Liver (tissue), 9 donors: ENCODE data around the gene GPA33. TPM values are rescaled to one million over a fixed set of nuclear protein-coding genes. Genes with fewer than 3 reads are reported as not detected.

Experiments used
- DNase-seq: peaks from one replicate; pipeline ENCODE4 v3.0.0-alpha.2; 2017; ENCODE audit warnings: low spot score
- H3K27ac ChIP-seq, 2 donors: one replicate each; pipeline ENCODE4 v1.7.0; 2013; ENCODE audit warnings: inconsistent platforms in 2 of 2, low read length in 2 of 2, control low read depth in 1 of 2, low read depth in 1 of 2, mild to moderate bottlenecking in 1 of 2
- H3K27me3 ChIP-seq, 4 donors: one replicate each; pipeline versions ENCODE4 v1.6.1 to v1.7.0; 2013; ENCODE audit warnings: low read length in 3 of 4, inconsistent platforms in 1 of 4, mild to moderate bottlenecking in 1 of 4, moderate library complexity in 1 of 4; ENCODE audit not compliant: control insufficient read depth in 4 of 4, insufficient read depth in 4 of 4
- H3K36me3 ChIP-seq, 4 donors: one replicate each; pipeline versions ENCODE4 v1.6.1 to v1.7.0; 2013; ENCODE audit warnings: low read length in 3 of 4, mild to moderate bottlenecking in 3 of 4, low read depth in 1 of 4, moderate library complexity in 1 of 4; ENCODE audit not compliant: control insufficient read depth in 4 of 4, insufficient read depth in 3 of 4
- H3K4me1 ChIP-seq, 4 donors: one replicate each; pipeline versions ENCODE4 v1.6.1 to v1.7.0; 2013; ENCODE audit warnings: low read length in 3 of 4, mild to moderate bottlenecking in 3 of 4, moderate library complexity in 1 of 4; ENCODE audit not compliant: control insufficient read depth in 4 of 4, insufficient read depth in 4 of 4
- H3K4me3 ChIP-seq, 3 donors: one replicate each; pipeline versions ENCODE4 v1.6.1 to v1.7.0; 2013; ENCODE audit warnings: low read length in 3 of 3, control low read depth in 1 of 3, low read depth in 1 of 3, mild to moderate bottlenecking in 1 of 3
- H3K9ac ChIP-seq, 2 donors: one replicate each; pipeline ENCODE4 v1.7.0; 2013; ENCODE audit warnings: low read length in 2 of 2, mild to moderate bottlenecking in 2 of 2, moderate library complexity in 2 of 2, control low read depth in 1 of 2, low read depth in 1 of 2
- H3K9me3 ChIP-seq, 4 donors: one replicate each; pipeline versions ENCODE4 v1.6.1 to v1.7.0; 2013; ENCODE audit warnings: low read length in 3 of 4; ENCODE audit not compliant: control insufficient read depth in 4 of 4
- CTCF ChIP-seq: fragments of 150-350 bp; IDR thresholded peaks from 2 replicates; pipeline ENCODE4 v1.5.1; 2017; ENCODE audit warnings: improper control_type of control experiment, low read depth, low read length; ENCODE audit not compliant: missing input control
- FOXA1 ChIP-seq: IDR thresholded peaks from 2 replicates; pipeline ENCODE4 v1.6.1; 2016; ENCODE audit warnings: antibody characterized with exemption
- GABPA ChIP-seq, 2 donors: IDR thresholded peaks in 1 of 2; conservative IDR thresholded peaks in 1 of 2; 2 replicates each; pipeline ENCODE4 v1.6.1; 2016; ENCODE audit warnings: antibody characterized with exemption in 2 of 2, mild to moderate bottlenecking in 1 of 2, moderate library complexity in 1 of 2
- HNF4G ChIP-seq: IDR thresholded peaks from 2 replicates; pipeline ENCODE4 v1.6.1; 2016; ENCODE audit warnings: antibody characterized with exemption
- NR2F2 ChIP-seq: IDR thresholded peaks from 2 replicates; pipeline ENCODE4 v1.6.1; 2016; ENCODE audit warnings: antibody characterized with exemption
- RAD21 ChIP-seq, 2 donors: IDR thresholded peaks; 2 replicates each; pipeline ENCODE4 v1.6.1; 2016; ENCODE audit warnings: antibody characterized with exemption in 2 of 2, mild to moderate bottlenecking in 2 of 2
- RXRA ChIP-seq, 2 donors: IDR thresholded peaks; 2 replicates each; pipeline ENCODE4 v1.6.1; 2017 to 2018; ENCODE audit warnings: antibody characterized with exemption in 2 of 2, mild to moderate bottlenecking in 1 of 2
- SP1 ChIP-seq: IDR thresholded peaks from 2 replicates; pipeline ENCODE4 v1.6.1; 2018; ENCODE audit warnings: antibody characterized with exemption, mild to moderate bottlenecking
- YY1 ChIP-seq: IDR thresholded peaks from 2 replicates; pipeline ENCODE4 v1.6.1; 2016; ENCODE audit warnings: antibody characterized with exemption, mild to moderate bottlenecking
- ZBTB33 ChIP-seq: IDR thresholded peaks from 2 replicates; pipeline ENCODE4 v1.6.1; 2016; ENCODE audit warnings: antibody characterized with exemption
- WGBS: extraction: QIAGEN DNeasy Blood & Tissue Kit; methylation state at CpG from one replicate; pipeline ENCODE4 v1.1.7; 2013; 5-methylcytosine and 5-hydroxymethylcytosine counted together
- polyA plus RNA-seq, 2 donors: library from polyadenylated mRNA; stranded (reverse) in 1 of 2; unstranded in 1 of 2; fragments of 200-250 nt in 1 of 2; fragments of >200 nt in 1 of 2; fragmentation: Nextera tagmentation in 1 of 2; extraction: Ambion mirVana in 1 of 2; gene quantifications; one replicate each; pipeline versions ENCODE4 v1.2.1 to v1.2.3, GENCODE V29; 2013 to 2015
- total RNA-seq, 2 donors: library from RNA; depleted of rRNA; stranded (reverse); fragments of >200 nt; gene quantifications; one replicate each; pipeline ENCODE4 v1.2.3, GENCODE V29; 2014
- donor health status: healthy.
- donor health status: healthy.
- donor health status: healthy.
- donor health status: healthy.
- donor health status: healthy.

The GPA33 gene
- total and polyA plus RNA-seq, 4 donors, result 0.03 to 0.19 (median 0.08) TPM; not detected in 1

GRCh38 chr1:167118188-167118587, 28.0 kb upstream of the GPA33 start:
- no peak overlapping the region for H3K4me3 ChIP-seq
- H3K27ac ChIP-seq, result no peak overlapping the region
- no peak for TF ChIP-seq HNF4G
- no peak for TF ChIP-seq FOXA1

GRCh38 chr1:167117225-167117624, 27.0 kb upstream of the GPA33 start:
- Histone ChIP-seq H3K36me3 (no peaks in the 10 kb centered on the region), H3K27ac (no peak overlapping the region), H3K27me3 (peaks cover 0 to 3% (median 0%) of the 10 kb centered on the region in 4 donors), H3K9me3 (no peaks in the 10 kb centered on the region), H3K9ac (no peak overlapping the region), H3K4me1 (peaks cover 3 to 9% (median 5%) of the 10 kb centered on the region in 4 donors), H3K4me3 (no peak overlapping the region)
- TF ChIP-seq HNF4G, result no peak
- no peak for TF ChIP-seq RAD21 (IDR thresholded peaks at IDR 0.05)
- TF ChIP-seq SP1, result no peak
- TF ChIP-seq YY1, result no peak
- DNase-seq, result no peak
- WGBS, result 98% methylated on average over 9 of the region's 9 CpGs

More at GRCh38 chr1:167118188-167118587, 28.0 kb upstream of the GPA33 start:
- 85% methylated on average over 5 of the region's 5 CpGs for WGBS
- Histone ChIP-seq H3K27me3 (peaks cover 0 to 4% (median 0%) of the 10 kb centered on the region in 4 donors), H3K9ac (no peak overlapping the region), H3K36me3 (no peaks in the 10 kb centered on the region), H3K9me3 (no peaks in the 10 kb centered on the region), H3K4me1 (peaks cover 3 to 9% (median 5%) of the 10 kb centered on the region in 4 donors)
- no peak for DNase-seq

GRCh38 chr1:167116174-167116573, 26.0 kb upstream of the GPA33 start:
- Histone ChIP-seq H3K4me1 (peaks cover 0 to 3% (median 2%) of the 10 kb centered on the region in 4 donors), H3K9ac (no peak overlapping the region), H3K4me3 (no peak overlapping the region), H3K27ac (no peak overlapping the region), H3K27me3 (peaks cover 0 to 3% (median 0%) of the 10 kb centered on the region in 4 donors), H3K9me3 (no peaks in the 10 kb centered on the region), H3K36me3 (no peaks in the 10 kb centered on the region)
- no peak for DNase-seq
- 39% methylated on average over 1 of the region's 1 CpG for WGBS
- no peak for TF ChIP-seq GABPA (IDR thresholded peaks at IDR 0.05 in 1 of 2, conservative IDR thresholded peaks at IDR 0.05 in 1 of 2)

GRCh38 chr1:167115655-167116054, 25.5 kb upstream of the GPA33 start:
- H3K4me3 ChIP-seq, result no peak overlapping the region
- H3K27ac ChIP-seq, result no peak overlapping the region
- H3K36me3 ChIP-seq, result no peaks in the 10 kb centered on the region
- no peak for TF ChIP-seq HNF4G
- no peak for TF ChIP-seq ZBTB33
- TF ChIP-seq GABPA (IDR thresholded peaks at IDR 0.05 in 1 of 2, conservative IDR thresholded peaks at IDR 0.05 in 1 of 2), result no peak
- no peak for TF ChIP-seq NR2F2
- TF ChIP-seq CTCF, result no peak
- no peak for TF ChIP-seq SP1
- no peak for TF ChIP-seq YY1
- TF ChIP-seq RXRA (IDR thresholded peaks at IDR 0.05), result no peak
- 63% methylated on average over 5 of the region's 5 CpGs for WGBS
- no peaks in the 10 kb centered on the region for H3K9me3 ChIP-seq
- H3K4me1 ChIP-seq, result no peaks in the 10 kb centered on the region
- no peak for DNase-seq
- peaks cover 0 to 3% (median 0%) of the 10 kb centered on the region in 4 donors for H3K27me3 ChIP-seq
- H3K9ac ChIP-seq, result no peak overlapping the region
